ENCODE results near the gene UBE3A.
"Not testable (repeated sequence)": the region's sequence is repeated elsewhere in the genome, so short reads cannot be mapped to it uniquely, and the experiment has no call there.

The UBE3A gene

GRCh38 chr15:25438601-25439368, at the start of gene UBE3A:
TSS of gene UBE3A (minus strand) at chr15:25439024. CDS start at chr15:25409107, 29,917 bp downstream.
- in situ Hi-C loops (cut with HindIII; ENCODE audit: low sequenced_read_pairs) = loop anchor here (25.0 kb wide), 1 partner anchor 276 kb away; no protein-coding TSS in a partner anchor

GRCh38 chr15:25487226-25487884, 48.5 kb upstream of the UBE3A start:
- in situ Hi-C loops (cut with HindIII; ENCODE audit: low sequenced_read_pairs) = no loop called here

- in situ Hi-C loops (cut with HindIII; ENCODE audit: low sequenced_read_pairs) = no loop called here
These were observed 47.2 kb upstream of the UBE3A start for GRCh38 chr15:25486051-25486450.

- in situ Hi-C loops (cut with HindIII; ENCODE audit: low sequenced_read_pairs) = no loop called here
These were observed 42.5 kb upstream of the UBE3A start for GRCh38 chr15:25481208-25481859.

- in situ Hi-C loops (cut with HindIII; ENCODE audit: low sequenced_read_pairs) = no loop called here
These were observed 39.5 kb upstream of the UBE3A start for GRCh38 chr15:25478313-25478712.

GRCh38 chr15:25477816-25478215, 39.0 kb upstream of the UBE3A start:
- in situ Hi-C loops (cut with HindIII; ENCODE audit: low sequenced_read_pairs) = no loop called here

- in situ Hi-C loops (cut with HindIII; ENCODE audit: low sequenced_read_pairs) = no loop called here
These were observed 35.4 kb upstream of the UBE3A start for GRCh38 chr15:25474251-25474650.

GRCh38 chr15:25470230-25470629, 31.4 kb upstream of the UBE3A start:
- in situ Hi-C loops (cut with HindIII; ENCODE audit: low sequenced_read_pairs) = no loop called here

GRCh38 chr15:25469377-25469776, 30.6 kb upstream of the UBE3A start:
- in situ Hi-C loops (cut with HindIII; ENCODE audit: low sequenced_read_pairs) = no loop called here

- in situ Hi-C loops (cut with HindIII; ENCODE audit: low sequenced_read_pairs) = no loop called here
These were observed 29.8 kb upstream of the UBE3A start for GRCh38 chr15:25468611-25469010.

- in situ Hi-C loops (cut with HindIII; ENCODE audit: low sequenced_read_pairs) = no loop called here
These were observed 27.0 kb upstream of the UBE3A start for GRCh38 chr15:25465835-25466234.

- in situ Hi-C loops (cut with HindIII; ENCODE audit: low sequenced_read_pairs) = no loop called here
These were observed 26.0 kb upstream of the UBE3A start for GRCh38 chr15:25464784-25465183.

GRCh38 chr15:25464383-25464782, 25.6 kb upstream of the UBE3A start:
- in situ Hi-C loops (cut with HindIII; ENCODE audit: low sequenced_read_pairs) = no loop called here

GRCh38 chr15:25456196-25456595, 17.4 kb upstream of the UBE3A start:
- in situ Hi-C loops (cut with HindIII; ENCODE audit: low sequenced_read_pairs) = no loop called here

- in situ Hi-C loops (cut with HindIII; ENCODE audit: low sequenced_read_pairs) = no loop called here
These were observed 16.4 kb upstream of the UBE3A start for GRCh38 chr15:25455226-25455625.

- in situ Hi-C loops (cut with HindIII; ENCODE audit: low sequenced_read_pairs) = no loop called here
These were observed 15.9 kb upstream of the UBE3A start for GRCh38 chr15:25454771-25455170.

GRCh38 chr15:25453246-25453645, 14.4 kb upstream of the UBE3A start:
- in situ Hi-C loops (cut with HindIII; ENCODE audit: low sequenced_read_pairs) = not testable (repeated sequence)

- in situ Hi-C loops (cut with HindIII; ENCODE audit: low sequenced_read_pairs) = no loop called here
These were observed 12.7 kb upstream of the UBE3A start for GRCh38 chr15:25451501-25451900.

GRCh38 chr15:25450163-25450562, 11.3 kb upstream of the UBE3A start:
- in situ Hi-C loops (cut with HindIII; ENCODE audit: low sequenced_read_pairs) = no loop called here

- in situ Hi-C loops (cut with HindIII; ENCODE audit: low sequenced_read_pairs) = loop anchor here (5.0 to 25.0 kb wide), 2 partner anchors 104 to 284 kb away; no protein-coding TSS in a partner anchor
These were observed 7.3 kb upstream of the UBE3A start for GRCh38 chr15:25446076-25446475.

- in situ Hi-C loops (cut with HindIII; ENCODE audit: low sequenced_read_pairs) = loop anchor here (5.0 to 25.0 kb wide), 2 partner anchors 103 to 283 kb away; no protein-coding TSS in a partner anchor
These were observed 6.6 kb upstream of the UBE3A start for GRCh38 chr15:25445412-25445811.

GRCh38 chr15:25441111-25441510, 2.3 kb upstream of the UBE3A start:
- in situ Hi-C loops (cut with HindIII; ENCODE audit: low sequenced_read_pairs) = loop anchor here (25.0 kb wide), 1 partner anchor 279 kb away; no protein-coding TSS in a partner anchor
